Gastrocnemius medialis (tissue), 4 donors: ENCODE data around the gene OR4Q3.
"Not testable (repeated sequence)": the region's sequence is repeated elsewhere in the genome, so short reads cannot be mapped to it uniquely, and the experiment has no call there.

Experiments
- CTCF ChIP-seq, 5 experiments: fragments of 450-650 bp in 3 of 5; fragments of 200-600 bp in 2 of 5; sonication (generic) in 2 of 5; IDR thresholded peaks in 4 of 5; conservative IDR thresholded peaks in 1 of 5; 1 replicate in 4 of 5; 2 replicates in 1 of 5; pipeline ENCODE4 v1.5.1; 2016 to 2019; ENCODE audit warnings: antibody characterized with exemption in 5 of 5, mild to moderate bottlenecking in 3 of 5, moderate library complexity in 3 of 5
- POLR2A ChIP-seq, 2 donors: fragments of 450-650 bp; IDR thresholded peaks; one replicate each; pipeline ENCODE4 v1.6.1; 2017; ENCODE audit warnings: antibody characterized with exemption in 2 of 2, mild to moderate bottlenecking in 2 of 2, moderate library complexity in 2 of 2

DNA sequence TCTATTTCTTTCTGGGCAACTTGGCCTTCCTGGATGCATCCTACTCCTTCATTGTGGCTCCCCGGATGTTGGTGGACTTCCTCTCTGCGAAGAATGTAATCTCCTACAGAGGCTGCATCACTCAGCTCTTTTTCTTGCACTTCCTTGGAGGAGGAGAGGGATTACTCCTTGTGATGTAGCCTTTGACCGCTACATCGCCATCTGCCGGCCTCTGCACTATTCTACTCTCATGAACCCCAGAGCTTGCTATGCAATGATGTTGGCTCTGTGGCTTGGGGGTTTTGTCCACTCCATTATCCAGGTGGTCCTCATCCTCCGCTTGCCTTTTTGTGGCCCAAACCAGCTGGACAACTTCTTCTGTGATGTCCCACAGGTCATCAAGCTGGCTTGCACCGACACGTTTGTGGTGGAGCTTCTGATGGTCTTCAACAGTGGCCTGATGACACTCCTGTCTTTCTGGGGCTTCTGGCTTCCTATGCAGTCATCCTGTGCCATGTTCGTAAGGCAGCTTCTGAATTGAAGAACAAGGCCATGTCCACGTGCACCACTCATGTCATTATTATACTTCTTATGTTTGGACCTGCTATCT, 53.2 kb downstream of the OR4Q3 start:
- TF ChIP-seq CTCF (IDR thresholded peaks at IDR 0.05 in 4 of 5, conservative IDR thresholded peaks at IDR 0.05 in 1 of 5); POLR2A (IDR thresholded peaks at IDR 0.05): not testable (repeated sequence)
